Measurements from ENCODE around the gene C11orf42. TPM values are rescaled to one million over a fixed set of nuclear protein-coding genes. Genes with fewer than 3 reads are reported as not detected.

The C11orf42 gene
- total and polyA plus RNA-seq, 2 donors (not counting 3 experiments of a cell fraction or from before 2014, with no cell fraction given), result not detected

- dilution Hi-C loops (cut with MboI; ENCODE audit: extremely low pct_ligation_motif_present, low sequenced_read_pairs), result no loop called here
These were observed 1.3 kb downstream of the C11orf42 start for GRCh38 chr11:6206456-6207180.

More at GRCh38 chr11:6206456-6207180, 1.3 kb downstream of the C11orf42 start:
- no peaks in the 10 kb centered on the region for H3K4me1 ChIP-seq (ENCODE audit: control insufficient read depth, extremely low read depth, insufficient read depth, low read length)
- no peaks in the 10 kb centered on the region for H3K9me1 ChIP-seq (replicated peaks; ENCODE audit: control insufficient read depth, extremely low read depth, insufficient read depth, low read length)
- no peak for DNase-seq (ENCODE audit: low read depth, low spot score)
- no peaks in the 10 kb centered on the region for H3K79me2 ChIP-seq (ENCODE audit: control insufficient read depth, insufficient read depth, low read length)
- no peak overlapping the region for H2AFZ ChIP-seq (ENCODE audit: low read depth, low read length)
- H4K20me1 ChIP-seq (replicated peaks; ENCODE audit: control insufficient read depth, extremely low read depth, insufficient read depth, low read length), result no peaks in the 10 kb centered on the region
- FAIRE-seq, result no peak
- H3K9ac ChIP-seq (replicated peaks; ENCODE audit: extremely low read depth, insufficient read depth, low read length), result no peak overlapping the region
- H3K27me3 ChIP-seq (ENCODE audit: control insufficient read depth in 2 of 2, insufficient read depth in 2 of 2, low read length in 2 of 2), result no peaks in the 10 kb centered on the region
- intact Hi-C loops (cut with micrococcal nuclease), result no loop called here
- ChIA-PET POLR2A (interaction anchor here (0.6 kb wide), 1 partner anchor 539 kb away, joined by 3 read pairs; no protein-coding TSS in a partner anchor), CTCF (interaction anchor here (0.9 to 1.0 kb wide), 3 partner anchors 9 to 172 kb away, joined by 3 read pairs; no protein-coding TSS in a partner anchor)
- TF ChIP-seq EZH2 (IDR thresholded peaks at IDR 0.05; ENCODE audit: borderline replicate concordance, low read depth, low read length, severe bottlenecking) (no peak), MYC (IDR thresholded peaks at IDR 0.05; ENCODE audit: low read depth, low read length) (no peak), CTCF (IDR thresholded peaks at IDR 0.05; ENCODE audit: extremely low read depth in 1 of 2, insufficient read depth in 1 of 2, low read depth in 1 of 2, low read length in 2 of 2) (no peak), JUN (IDR thresholded peaks at IDR 0.05; ENCODE audit: borderline replicate concordance, insufficient read depth, insufficient read length, low read depth) (no peak), FOS (IDR thresholded peaks at IDR 0.05; ENCODE audit: borderline replicate concordance, insufficient read depth, low read length) (no peak), GATA2 (IDR thresholded peaks at IDR 0.05; ENCODE audit: insufficient read depth, insufficient read length, low read depth, low read length) (no peak), MAX (IDR thresholded peaks at IDR 0.05; ENCODE audit: insufficient read depth, insufficient read length) (no peak), POLR2A (IDR thresholded peaks at IDR 0.05; ENCODE audit: low read depth, low read length) (no peak), POLR2AphosphoS5 (IDR thresholded peaks at IDR 0.05; ENCODE audit: insufficient read depth, low read depth, low read length) (no peak)
- no TSS peak for BruUV-seq (replicated peaks)
- peaks cover 0 to 13% of the 10 kb centered on the region in 2 experiments for H3K36me3 ChIP-seq (ENCODE audit: control insufficient read depth in 2 of 2, extremely low read depth in 1 of 2, insufficient read depth in 2 of 2, low read length in 2 of 2)
- H3K27ac ChIP-seq (ENCODE audit: insufficient read depth, low read depth, low read length), result no peak overlapping the region
- no peaks in the 10 kb centered on the region for H3K9me3 ChIP-seq (replicated peaks; ENCODE audit: control insufficient read depth, insufficient read depth, low read length)
- H3K4me3 ChIP-seq (replicated peaks in 1 of 3; ENCODE audit: insufficient read depth in 1 of 3, low read depth in 1 of 3, low read length in 3 of 3), result no peak overlapping the region
- no peak overlapping the region for H3K4me2 ChIP-seq (ENCODE audit: insufficient read depth, low read length)

Measured in endothelial cell of umbilical vein (primary cell).